ENCODE results near the gene SIL1. TPM values are rescaled to one million over a fixed set of nuclear protein-coding genes. Genes with fewer than 3 reads are reported as not detected.

Gene SIL1
- total RNA-seq, 3 donors from 2014 or later (not counting 1 experiment from before 2014, with no cell fraction given), result 16.9 to 22.5 (median 22.4) TPM

- no peak for DNase-seq
- Histone ChIP-seq H3K36me3 (ENCODE audit: control insufficient read depth, insufficient read depth, low read length) (no peaks in the 10 kb centered on the region), H3K4me1 (ENCODE audit: control insufficient read depth, insufficient read depth, low read length) (no peaks in the 10 kb centered on the region), H3K4me3 (ENCODE audit: low read length) (no peak overlapping the region), H3K27me3 (ENCODE audit: control insufficient read depth, insufficient read depth, low read length) (no peaks in the 10 kb centered on the region), H3K9me3 (ENCODE audit: control insufficient read depth, insufficient read depth, low read length) (no peaks in the 10 kb centered on the region), H3K27ac (ENCODE audit: low read length) (no peak overlapping the region)
- Mint-ChIP-seq H3K36me3 (no peaks in the 10 kb centered on the region), H3K9me3 (peaks cover 0 to 2% of the 10 kb centered on the region in 2 donors), H3K4me1 (no peaks in the 10 kb centered on the region), H3K4me3 (no peak overlapping the region), H3K27me3 (ENCODE audit: low read depth in 2 of 2) (no peaks in the 10 kb centered on the region), H3K27ac (no peak overlapping the region)
- 83% methylated on average over 1 of the region's 1 CpG for WGBS (ENCODE audit: insufficient coverage)
- ATAC-seq, result no peak
- no peak for TF ChIP-seq CTCF (IDR thresholded peaks at IDR 0.05)
- intact Hi-C loops (cut with micrococcal nuclease), result no loop called here
These were observed 202.0 kb downstream of the SIL1 start for GRCh38 chr5:138996120-138996519.

- 100% methylated on average over 4 of the region's 4 CpGs for WGBS (ENCODE audit: insufficient coverage)
- no peak overlapping the region for H3K27ac Mint-ChIP-seq
- ATAC-seq, result no peak
These were observed 207.1 kb downstream of the SIL1 start for GRCh38 chr5:138990986-138991590.

GRCh38 chr5:138989720-138990119 lies 208.4 kb downstream of the SIL1 start:
- Histone ChIP-seq H3K27me3 (ENCODE audit: control insufficient read depth, insufficient read depth, low read length) (no peaks in the 10 kb centered on the region), H3K27ac (ENCODE audit: low read length) (no peak overlapping the region), H3K4me1 (ENCODE audit: control insufficient read depth, insufficient read depth, low read length) (no peaks in the 10 kb centered on the region), H3K4me3 (ENCODE audit: low read length) (no peak overlapping the region), H3K36me3 (ENCODE audit: control insufficient read depth, insufficient read depth, low read length) (no peaks in the 10 kb centered on the region), H3K9me3 (ENCODE audit: control insufficient read depth, insufficient read depth, low read length) (no peaks in the 10 kb centered on the region)
- ATAC-seq (no peak), DNase-seq (no peak)
- H3K27ac Mint-ChIP-seq, result no peak overlapping the region
- 95% methylated on average over 6 of the region's 6 CpGs for WGBS (ENCODE audit: insufficient coverage)
- intact Hi-C loops (cut with micrococcal nuclease), result no loop called here
- no peaks in the 10 kb centered on the region for H3K36me3 Mint-ChIP-seq
- no peak overlapping the region for H3K4me3 Mint-ChIP-seq
- no peaks in the 10 kb centered on the region for H3K27me3 Mint-ChIP-seq (ENCODE audit: low read depth in 2 of 2)
- no peaks in the 10 kb centered on the region for H3K9me3 Mint-ChIP-seq
- H3K4me1 Mint-ChIP-seq, result no peaks in the 10 kb centered on the region
- TF ChIP-seq CTCF (IDR thresholded peaks at IDR 0.05), result no peak

More at GRCh38 chr5:138990986-138991590, 207.1 kb downstream of the SIL1 start:
- intact Hi-C loops (cut with micrococcal nuclease), result no loop called here
- no peaks in the 10 kb centered on the region for H3K4me1 Mint-ChIP-seq
- no peak overlapping the region for H3K27ac ChIP-seq (ENCODE audit: low read length)
- H3K4me1 ChIP-seq (ENCODE audit: control insufficient read depth, insufficient read depth, low read length), result no peaks in the 10 kb centered on the region
- no peak overlapping the region for H3K4me3 Mint-ChIP-seq
- H3K36me3 Mint-ChIP-seq, result no peaks in the 10 kb centered on the region
- H3K9me3 Mint-ChIP-seq, result peaks cover 0 to under 1% of the 10 kb centered on the region in 2 donors
- no peaks in the 10 kb centered on the region for H3K9me3 ChIP-seq (ENCODE audit: control insufficient read depth, insufficient read depth, low read length)
- no peaks in the 10 kb centered on the region for H3K36me3 ChIP-seq (ENCODE audit: control insufficient read depth, insufficient read depth, low read length)
- no peak for DNase-seq
- H3K27me3 ChIP-seq (ENCODE audit: control insufficient read depth, insufficient read depth, low read length), result no peaks in the 10 kb centered on the region
- H3K4me3 ChIP-seq (ENCODE audit: low read length), result no peak overlapping the region
- no peak for TF ChIP-seq CTCF (IDR thresholded peaks at IDR 0.05)
- no peaks in the 10 kb centered on the region for H3K27me3 Mint-ChIP-seq (ENCODE audit: low read depth in 2 of 2)

Data from natural killer cell (primary cell).